ENCODE results near the gene BSND.

The BSND gene

DNA sequence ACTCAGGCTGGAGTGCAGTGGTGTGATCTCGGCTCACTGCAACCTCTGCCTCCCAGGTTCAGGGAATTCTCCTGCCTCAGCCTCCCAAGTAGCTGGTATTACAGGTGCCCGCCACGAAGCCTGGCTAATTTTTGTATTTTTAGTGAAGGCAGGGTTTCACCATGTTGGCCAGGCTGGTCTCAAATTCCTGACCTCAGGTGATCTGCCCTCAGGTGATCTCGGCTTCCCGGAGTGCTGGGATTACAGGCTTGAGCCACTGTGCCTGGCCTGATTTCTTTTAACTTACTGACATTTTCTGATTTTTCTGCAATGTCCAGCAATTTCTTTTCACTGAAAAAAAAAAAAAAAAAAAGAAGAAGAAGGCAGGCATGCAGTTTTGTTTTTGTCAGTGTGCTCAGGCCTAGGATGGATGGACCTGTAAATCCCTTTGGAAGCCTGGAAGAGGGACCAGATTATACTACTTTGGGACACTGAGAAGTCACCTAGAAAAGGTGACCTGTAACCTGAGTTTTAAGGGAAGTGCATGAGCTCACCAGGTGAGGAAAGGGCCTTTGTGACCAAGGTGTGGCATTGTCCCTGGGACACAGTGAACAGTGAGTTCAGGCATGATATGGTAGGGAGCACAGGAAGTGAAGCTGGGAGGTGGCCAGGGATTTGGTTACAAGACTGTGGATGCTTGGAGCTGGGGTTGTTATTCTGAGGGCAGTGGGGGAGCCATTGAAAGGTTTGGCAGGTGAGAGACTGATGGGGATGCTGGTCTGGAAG is 21.0 kb upstream of the BSND start:
- no peak for DNase-seq

DNA sequence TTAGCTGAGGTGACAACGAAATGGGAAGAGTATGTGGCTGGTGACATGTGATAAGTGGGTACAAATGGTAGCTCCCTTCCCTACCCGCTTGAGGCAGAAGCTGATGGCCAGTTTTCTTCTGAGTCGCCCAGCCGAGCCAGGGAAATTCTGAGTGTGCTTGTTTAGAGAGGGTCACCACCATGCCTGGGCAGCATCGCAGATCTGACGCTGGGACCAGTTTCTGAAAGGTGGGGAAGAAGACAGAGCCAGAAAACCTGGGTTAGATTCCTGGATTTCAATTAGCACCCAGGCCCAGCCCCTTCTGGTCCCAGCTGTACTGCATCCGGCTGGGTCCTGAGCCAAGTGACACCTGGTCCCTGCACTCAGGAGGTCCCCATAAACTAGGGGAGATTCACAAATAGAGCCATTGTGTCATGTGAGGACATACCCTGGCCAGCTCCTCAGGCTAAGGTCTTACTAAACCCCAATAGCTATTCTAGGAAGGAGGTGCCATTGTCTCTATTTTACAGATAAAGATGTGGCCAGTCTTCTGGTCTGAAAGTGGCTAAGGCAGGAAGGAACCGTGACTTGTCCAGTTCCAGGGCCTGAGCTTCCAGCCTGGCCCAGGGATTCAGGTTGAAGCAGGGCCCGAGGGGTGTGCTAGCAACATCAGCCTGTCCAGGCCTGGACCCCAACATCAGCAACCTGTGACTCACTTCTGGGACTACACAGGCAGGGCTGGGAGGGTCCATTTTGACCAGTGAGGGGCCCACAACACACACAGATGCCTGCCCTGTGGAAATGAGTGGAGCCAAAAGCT is 20.0 kb upstream of the BSND start:
- DNase-seq = no peak

DNA sequence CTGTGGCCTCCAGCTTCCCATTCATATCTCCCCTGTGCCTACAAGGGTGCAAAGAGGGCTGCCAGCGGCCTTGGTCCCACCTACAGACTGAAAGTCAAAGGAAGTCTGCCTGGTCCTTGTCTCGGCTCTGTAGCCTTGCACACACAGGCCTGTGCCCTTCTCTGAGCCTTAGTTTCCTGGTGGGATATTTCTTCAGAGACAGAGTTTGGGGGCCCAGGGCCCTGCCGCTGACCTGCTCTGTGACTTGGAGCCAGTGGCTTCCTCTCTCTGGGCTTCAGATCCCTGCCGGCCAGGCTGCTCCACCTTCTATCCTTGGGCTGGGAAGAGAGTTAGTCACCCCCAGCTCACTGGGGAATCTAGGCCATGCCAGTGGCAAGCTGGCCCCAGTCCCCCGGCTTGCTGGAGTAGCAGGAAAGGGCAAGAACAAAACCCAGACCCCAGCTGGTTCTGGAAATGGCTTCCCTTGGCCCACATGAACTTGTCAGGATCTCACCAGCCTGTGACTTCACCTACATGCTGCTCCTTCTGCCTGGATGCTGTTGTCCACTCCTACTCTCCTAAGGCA is 19.3 kb upstream of the BSND start:
- DNase-seq = no peak

DNA sequence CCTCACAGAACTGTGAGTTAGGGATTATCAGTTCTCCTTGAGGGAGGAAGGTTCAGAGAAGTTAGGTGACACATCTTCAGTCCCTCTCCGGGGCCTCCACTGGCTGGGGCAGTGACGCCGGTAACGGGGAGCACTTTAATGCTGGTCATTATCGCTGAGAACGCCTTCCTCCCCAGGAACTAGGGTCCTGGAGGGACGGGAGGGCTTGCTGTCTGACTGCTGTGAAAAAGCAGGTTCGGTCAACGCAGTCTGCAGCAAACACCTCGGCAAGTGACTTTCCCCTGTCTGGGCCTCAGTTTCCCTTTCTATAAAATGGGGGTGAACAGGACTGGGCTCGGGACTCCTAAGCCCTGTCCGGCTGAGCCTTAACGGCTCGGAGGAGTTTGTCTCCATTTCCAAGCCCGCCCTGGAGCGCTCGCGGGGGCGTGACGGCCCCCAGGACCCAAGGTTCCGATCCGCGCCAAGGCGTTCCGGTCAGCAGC is 18.6 kb upstream of the BSND start:
- no peak for DNase-seq

DNA sequence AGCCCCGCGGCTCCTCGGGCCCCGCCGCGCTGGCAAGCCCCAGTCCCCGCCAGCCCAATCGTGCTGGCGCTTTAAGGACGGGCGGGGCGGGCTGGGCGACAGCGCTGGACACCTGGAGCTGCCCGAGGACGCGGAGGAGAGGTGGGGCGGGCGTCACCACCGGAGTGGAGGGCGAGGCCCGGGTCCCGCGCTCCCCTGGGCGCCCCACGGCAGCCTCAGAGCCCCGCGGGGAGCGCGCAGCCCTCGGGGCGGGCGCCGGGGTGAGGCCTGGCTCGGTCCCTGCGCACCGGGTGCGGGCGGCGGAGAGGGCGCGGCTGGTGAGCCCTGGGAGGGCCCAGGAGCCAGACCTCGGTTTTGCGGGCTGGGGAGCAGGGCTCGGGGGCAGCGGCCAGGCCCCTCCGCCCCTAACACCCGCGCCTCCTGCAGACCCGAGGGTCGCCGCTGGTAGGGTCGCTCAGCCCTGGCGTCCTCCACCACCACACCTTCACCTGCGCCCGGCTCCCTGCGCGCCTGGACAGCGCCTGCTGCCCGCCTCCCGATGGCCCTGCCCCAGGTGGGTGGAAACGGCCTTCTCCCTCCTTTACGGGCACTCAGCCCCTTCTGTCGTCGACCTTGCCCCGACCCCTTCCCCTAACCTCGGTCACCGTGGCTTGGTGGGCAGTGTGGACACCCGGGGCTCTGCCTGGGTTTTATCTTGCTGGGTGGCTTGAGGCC is 18.0 kb upstream of the BSND start, which contains the start of gene TMEM61:
Gene TMEM61 (plus strand): TSS at position 101 of the 714 bp plus-strand sequence. CDS start 438 bp downstream, at position 539.
- DNase-seq = no peak

DNA sequence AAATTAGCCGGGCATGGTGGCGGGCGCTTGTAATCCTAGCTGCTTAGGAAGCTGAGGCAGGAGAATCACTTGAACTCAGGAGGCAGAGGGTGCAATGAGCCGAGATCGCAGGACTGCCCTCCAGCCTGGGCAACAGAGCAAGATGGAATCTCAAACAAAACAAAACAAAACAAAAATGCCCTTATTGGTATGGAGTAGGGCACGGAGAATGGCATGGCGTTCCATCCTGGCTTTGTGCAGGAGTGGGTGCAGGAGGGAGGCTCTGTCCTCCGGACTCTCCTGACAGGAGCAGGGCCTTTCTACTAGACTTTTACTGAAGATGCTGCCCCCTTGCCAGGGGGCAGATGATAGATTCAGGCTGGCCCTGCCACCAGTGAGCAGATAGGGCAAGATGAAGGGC is 17.3 kb upstream of the BSND start:
- no peak for DNase-seq

DNA sequence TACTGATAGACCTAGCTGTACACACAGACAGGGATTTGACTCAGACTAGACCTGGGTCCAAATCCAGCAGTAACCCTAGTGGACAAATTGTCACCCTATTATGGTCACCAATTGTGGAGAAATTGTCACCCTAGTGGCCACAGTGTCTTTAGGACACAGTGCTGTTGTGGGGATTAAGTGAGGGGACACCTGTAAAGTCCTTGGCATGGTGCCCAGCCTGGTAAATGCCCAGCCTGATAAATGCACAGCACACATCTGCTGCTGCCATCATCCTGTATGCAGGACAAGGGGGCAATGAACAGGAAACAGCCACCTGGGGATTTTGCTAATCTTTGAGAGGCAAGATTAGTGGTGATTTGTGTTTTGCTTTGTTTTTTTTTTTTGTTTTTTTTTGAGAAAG is 16.0 kb upstream of the BSND start:
- DNase-seq = no peak

DNA sequence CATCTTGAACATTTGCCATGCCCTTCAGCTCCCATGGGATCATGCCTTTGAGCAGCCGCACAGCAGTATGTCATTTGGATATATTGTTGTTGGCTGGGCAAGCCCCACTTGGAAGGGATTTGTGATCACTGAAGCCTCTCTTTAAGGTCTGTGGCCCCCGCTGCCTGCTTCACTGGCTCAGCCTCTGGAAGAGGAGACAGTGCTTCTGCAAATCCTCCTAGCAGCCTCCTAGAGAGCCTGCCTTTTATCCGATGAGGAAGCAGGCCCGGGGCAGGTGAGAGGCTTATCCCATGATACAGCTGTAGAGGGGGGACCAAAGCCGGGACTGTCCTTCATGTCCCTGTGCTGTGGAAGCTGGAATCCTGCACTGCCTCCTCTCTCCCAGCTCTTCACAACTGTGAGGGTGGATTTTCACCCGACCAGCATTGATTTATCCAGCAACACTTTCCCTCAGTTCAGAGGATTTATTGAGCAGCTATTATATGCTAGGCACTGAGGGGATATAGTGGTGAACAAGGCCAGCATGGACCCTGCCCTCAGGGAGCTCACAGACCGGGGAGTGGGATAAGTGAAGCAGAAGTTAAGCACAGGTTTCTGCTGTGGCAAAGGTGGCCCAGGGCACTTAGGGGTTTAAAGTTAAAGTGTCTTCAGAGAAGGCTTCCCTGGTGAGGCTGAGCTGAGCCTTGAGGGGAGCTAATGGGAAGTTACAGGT is 14.4 kb upstream of the BSND start:
- no peak for DNase-seq

DNA sequence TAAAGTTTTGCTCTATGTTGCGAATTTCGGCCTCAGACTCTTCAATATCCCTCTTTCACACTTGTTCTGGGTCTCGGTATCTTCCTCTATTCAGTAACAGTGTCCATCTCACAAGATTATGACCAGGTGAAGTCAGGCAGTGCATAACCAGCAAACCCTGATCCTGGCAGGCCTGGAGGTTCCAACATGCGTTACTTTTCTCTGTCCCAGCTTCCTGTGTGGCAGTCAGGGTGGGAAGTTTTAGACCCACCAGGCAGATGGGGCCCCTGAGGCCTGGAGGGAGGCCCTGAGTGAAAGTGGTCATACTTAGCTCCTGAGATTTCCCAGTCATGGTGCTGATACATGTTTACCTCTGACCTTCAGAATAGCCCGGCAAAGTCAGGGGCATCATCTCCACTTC is 13.2 kb upstream of the BSND start:
- no peak for DNase-seq

DNA sequence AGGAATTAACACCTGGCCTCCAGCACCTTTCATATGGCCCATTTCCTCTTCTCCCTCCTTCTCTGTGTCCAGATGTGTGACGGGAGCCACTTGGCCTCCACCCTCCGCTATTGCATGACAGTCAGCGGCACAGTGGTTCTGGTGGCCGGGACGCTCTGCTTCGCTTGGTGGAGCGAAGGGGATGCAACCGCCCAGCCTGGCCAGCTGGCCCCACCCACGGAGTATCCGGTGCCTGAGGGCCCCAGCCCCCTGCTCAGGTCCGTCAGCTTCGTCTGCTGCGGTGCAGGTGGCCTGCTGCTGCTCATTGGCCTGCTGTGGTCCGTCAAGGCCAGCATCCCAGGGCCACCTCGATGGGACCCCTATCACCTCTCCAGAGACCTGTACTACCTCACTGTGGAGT is 12.7 kb upstream of the BSND start:
- DNase-seq = no peak

DNA sequence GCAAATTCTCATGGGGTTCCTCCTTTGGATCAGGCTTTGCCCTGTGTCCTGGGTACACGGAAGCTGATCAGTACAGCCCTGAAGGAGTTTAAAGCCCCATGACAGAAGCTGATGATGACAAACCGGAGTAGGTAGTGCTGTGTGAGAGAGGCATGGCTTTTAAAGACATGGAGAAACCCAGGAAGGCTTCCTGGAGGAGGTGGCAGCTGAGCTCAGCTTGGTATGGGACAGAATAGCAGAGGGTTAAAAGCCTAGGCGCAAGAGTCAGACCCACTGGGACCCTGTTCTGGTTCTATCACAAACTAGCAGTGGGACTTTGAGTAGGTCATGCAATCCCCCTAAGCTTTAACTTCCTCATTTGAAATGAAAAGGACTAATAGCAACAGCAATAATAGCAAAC is 12.2 kb upstream of the BSND start:
- no peak for DNase-seq

DNA sequence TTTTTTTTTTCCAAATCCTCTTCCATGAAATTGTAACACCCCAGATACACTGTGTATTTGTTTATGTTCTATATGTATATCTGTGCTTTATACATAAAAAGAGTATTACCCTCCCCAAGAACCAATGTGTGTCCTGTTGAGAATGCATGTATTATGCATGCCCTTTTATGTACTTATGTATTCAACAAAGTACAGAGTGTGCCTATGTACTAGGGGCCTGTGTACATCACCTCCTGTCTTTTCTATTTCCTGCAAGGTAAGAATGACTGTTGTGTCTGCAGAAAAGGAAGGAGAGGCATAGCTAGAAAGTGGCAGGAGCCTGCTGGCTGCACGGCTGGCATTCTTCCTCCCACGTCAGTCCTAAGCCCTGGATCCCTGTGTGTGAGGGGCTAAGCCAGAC is 11.3 kb upstream of the BSND start:
- no peak for DNase-seq

DNA sequence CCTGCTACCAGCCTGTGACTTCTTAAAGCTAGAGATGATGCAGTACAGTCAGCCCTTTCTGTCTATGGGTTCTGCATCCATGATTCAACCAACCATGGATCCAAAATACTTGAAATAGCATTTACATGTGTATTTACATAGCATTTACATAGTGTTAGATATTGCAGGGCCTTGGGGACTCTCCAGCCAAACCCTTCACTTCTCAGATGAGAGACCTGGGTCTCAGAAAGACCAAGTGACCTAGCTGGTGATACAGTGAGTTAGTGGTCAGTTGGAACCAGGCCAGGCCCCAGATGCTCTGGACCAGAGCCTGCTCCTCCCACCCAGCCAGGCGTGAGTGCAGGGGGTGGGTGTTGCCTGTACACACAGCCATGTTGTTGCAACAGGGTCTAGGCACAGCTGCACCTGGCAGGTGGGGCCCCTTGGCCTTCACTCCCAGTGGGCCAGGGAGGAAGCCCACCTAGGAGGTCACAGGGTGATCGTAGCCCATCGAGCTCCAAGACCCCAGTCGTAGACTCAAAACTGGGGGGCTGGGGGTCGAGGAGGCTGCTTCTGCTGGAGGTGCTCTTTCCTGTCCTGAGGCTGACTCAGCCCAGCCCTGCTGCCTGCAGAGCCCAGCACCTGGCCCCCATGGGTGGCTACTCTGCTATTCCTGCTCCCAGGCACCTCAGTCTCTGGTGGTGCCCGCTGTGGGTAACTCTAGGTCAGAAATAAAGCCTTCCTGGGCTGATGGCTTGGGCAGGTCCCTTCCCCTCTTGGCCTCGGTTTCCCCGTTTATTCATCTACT is 10.6 kb upstream of the BSND start:
- no peak for DNase-seq

DNA sequence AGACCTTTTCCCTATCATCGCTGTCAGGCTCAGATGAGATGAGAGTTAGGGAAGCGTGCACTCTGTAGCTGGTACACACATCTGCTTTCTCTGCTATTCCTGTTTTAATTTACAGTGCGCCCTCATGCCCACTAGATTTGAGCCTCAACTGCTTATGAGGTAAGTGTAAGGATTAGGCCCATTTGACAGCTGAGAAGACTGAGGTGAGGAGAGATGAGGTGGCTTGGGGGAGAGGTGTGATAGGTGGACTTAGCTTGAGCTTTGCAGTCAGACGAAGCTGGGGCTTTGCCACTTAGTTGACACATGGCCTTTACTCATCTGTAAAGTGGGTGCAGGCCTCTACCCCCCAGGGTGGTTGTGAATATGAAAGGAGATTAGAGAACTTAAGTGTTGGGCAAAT is 9.8 kb upstream of the BSND start:
- no peak for DNase-seq

DNA sequence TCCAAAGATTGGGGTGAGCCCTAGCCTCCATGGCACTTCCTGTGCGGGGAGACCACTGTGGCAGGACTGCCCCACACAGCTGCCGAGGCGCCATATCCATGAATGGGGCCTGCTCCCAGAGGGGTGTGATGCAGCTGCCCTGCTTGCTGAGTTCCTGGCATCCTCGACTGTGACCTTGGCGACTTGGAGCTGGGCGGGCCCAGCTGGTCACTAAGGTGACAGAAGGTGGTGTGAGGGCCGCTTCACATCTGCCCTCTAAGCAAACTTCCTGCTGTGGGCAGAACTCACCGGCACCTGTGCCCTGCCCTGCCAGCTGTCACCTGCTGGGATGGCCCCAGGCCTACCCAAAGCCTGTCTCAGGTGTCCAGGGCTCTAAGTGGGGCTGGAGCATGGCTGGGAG is 9.3 kb upstream of the BSND start:
- no peak for DNase-seq

DNA sequence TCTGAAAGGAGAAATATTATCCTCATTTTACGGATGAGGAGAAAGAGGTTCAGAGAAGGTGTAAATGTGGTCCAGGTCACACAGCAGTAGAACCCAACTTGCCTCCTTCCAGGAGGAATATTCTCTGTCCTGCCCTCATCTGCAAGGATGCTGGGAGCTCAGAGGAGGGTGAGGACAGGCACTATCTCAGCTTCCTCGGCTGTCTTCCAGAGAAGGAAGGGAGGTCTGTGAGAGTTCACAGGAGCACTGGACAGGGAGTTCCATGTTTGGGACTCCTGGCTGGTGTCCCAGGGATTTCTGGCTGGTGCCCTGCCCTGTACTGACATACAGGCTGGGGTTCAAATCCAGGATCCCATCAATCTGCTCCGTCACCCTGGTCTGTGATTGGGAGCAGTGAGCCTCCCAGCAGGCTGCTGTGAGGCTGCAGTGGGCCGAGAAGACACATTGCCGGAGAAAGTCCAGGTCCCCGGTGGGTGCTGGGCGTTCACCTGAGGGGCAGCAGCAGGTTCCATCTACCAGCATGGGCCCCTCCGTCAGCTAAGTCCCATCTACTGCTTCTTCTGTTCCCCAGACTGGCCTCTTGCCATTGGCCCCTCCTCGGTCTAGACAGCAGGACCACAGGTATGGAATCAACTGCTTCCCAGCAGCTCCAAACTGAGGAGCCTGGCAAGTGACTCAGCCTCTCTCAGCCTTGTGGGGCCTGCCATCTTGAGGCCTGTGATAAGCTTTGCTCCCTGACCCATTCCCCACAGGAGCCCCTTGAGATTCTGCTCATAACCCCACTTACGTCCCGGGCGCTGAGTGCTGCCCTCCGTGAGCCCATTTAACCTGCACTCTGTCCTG is 8.5 kb upstream of the BSND start:
- DNase-seq = no peak

DNA sequence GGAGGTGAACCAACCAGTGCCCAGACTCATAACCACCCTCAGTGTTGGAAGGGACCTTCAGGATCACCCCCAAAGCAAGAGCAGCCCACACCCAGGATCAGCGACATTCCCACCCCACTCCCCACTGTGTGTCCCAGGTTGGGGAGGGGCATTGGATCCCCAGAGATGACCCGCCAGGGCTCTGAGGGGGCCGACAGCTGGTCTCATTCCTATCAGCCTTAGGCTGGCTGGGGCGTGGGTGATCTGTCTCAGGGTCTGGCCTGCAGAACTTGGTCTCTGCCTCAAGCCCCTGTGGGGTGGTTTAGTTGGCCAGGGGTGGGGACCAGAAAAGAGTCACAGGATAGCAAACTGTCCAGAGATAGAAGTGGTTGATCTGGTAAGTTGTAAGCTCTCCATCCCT is 7.8 kb upstream of the BSND start:
- DNase-seq = no peak

DNA sequence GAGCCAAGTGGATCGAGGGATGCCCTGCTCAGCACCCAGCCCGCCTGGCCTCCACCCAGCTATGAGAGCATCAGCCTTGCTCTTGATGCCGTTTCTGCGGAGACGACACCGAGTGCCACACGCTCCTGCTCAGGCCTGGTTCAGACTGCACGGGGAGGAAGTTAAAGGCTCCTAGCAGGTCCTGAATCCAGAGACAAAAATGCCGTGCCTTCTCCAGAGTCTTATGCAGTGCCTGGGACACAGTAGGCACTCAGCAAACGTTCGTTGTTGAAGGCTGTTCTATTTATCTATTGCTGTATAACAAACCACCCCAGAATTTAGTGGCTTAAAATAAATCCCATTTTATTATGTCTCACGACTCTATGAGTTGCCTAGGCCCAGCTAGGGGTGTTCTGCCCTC is 6.8 kb upstream of the BSND start:
- no peak for DNase-seq

DNA sequence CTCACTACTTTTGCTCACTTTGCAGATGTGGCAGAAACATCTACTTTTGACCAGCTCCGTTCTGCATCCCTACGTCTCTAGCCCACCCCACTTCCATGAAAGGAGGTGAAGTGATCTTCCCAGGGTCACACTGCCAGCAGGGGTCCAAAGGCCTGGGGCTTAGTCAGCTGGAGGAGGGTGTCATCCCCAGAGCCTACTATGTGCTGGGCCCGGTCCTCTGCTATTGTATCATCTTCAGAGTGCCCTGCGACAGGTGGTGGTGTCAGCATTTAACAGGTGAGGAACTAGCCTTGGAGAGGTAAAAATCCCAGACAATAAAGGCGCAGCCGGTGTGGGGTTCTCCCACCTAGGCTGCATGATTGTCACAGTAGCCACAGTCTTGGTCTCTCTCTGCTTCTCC is 5.6 kb upstream of the BSND start:
- DNase-seq = no peak

DNA sequence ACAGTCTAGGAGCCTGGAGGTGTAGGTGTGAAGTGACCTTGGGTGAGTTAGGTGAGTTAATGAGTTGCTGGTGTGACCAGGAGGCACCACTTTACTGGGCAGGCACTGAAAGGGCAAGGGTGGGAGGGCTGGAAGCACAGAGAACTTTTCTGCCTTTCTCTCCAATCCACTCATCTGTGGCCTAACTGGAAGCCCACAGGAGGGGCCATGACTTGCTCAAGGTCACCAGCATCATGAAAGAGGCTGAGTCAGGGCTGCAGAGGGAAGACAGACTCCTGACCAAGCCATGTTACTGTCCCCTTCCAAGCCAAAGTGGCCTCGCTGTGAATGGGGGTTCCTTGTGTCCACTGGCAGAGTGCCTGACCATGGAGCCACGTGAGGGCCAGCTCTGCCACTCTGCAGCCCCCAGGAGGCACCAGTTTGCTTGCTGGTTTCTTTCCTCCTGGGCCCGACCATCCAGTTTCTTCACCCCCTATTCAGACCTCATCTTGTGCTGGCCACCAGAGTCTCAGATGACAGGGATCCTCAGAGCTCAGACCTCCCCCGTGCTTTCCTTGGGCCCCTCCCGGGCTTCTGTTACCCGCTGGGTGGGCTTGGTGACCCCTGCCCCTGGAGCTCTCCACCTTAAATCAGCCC is 4.3 kb upstream of the BSND start:
- DNase-seq = no peak
